Body of pancreas (tissue), 4 donors: ENCODE measurements around the gene ZFHX3.

ENCODE experiments used
- POLR2A ChIP-seq, 3 donors: fragments of 450-650 bp; IDR thresholded peaks; one replicate each; pipeline ENCODE4 v1.6.1; 2016; ENCODE audit warnings: antibody characterized with exemption in 3 of 3, mild to moderate bottlenecking in 2 of 3
- TF ChIP-seq, protein P1 (sequence below), 7 experiments: fragments of 450-650 bp in 4 of 7; fragments of 200-600 bp in 3 of 7; sonication (generic) in 3 of 7; IDR thresholded peaks; one replicate each; pipeline ENCODE4 v1.5.1; 2016 to 2019; ENCODE audit warnings: antibody characterized with exemption in 7 of 7

DNA sequence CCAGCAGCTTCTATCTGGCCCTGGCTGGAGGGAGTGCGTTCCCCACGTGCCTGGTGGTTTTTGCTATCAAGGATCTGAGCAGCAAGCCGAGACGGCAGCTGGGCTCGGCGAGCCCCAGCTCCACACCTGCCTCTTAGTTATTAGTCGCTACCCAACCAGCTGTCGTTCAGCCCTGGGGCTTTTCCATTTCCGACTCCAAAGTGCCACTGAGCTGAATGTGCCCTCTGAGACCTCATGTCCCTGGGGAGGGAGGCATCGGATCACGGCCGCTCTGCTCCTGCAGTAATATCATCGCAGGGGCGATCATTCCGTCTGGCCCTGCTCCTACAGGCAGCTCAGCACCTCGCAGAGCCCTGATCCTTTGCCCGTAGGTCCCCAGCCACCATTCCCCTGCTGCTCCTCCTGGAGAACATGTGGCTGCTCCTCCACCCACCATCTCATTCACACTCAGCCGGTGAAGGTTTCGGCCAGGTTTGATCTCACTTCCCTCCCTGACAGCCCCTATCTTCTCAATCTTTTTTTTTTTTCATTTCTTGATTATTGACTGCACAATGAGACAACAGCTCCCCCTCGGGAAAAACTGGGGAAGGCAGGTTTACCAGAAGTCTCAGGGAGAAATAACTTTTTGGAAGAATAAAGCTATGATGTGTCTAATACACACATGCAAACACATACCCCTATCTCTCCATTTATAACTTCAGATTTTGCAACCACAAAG is 86.7 kb downstream of the ZFHX3 start:
- TF ChIP-seq, protein P1, sequence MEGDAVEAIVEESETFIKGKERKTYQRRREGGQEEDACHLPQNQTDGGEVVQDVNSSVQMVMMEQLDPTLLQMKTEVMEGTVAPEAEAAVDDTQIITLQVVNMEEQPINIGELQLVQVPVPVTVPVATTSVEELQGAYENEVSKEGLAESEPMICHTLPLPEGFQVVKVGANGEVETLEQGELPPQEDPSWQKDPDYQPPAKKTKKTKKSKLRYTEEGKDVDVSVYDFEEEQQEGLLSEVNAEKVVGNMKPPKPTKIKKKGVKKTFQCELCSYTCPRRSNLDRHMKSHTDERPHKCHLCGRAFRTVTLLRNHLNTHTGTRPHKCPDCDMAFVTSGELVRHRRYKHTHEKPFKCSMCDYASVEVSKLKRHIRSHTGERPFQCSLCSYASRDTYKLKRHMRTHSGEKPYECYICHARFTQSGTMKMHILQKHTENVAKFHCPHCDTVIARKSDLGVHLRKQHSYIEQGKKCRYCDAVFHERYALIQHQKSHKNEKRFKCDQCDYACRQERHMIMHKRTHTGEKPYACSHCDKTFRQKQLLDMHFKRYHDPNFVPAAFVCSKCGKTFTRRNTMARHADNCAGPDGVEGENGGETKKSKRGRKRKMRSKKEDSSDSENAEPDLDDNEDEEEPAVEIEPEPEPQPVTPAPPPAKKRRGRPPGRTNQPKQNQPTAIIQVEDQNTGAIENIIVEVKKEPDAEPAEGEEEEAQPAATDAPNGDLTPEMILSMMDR (IDR thresholded peaks at IDR 0.05) = peak; percentile 14 to 64 (median 45)
- no peak for TF ChIP-seq POLR2A (IDR thresholded peaks at IDR 0.05)
